Endothelial cell of umbilical vein (primary cell): ENCODE data around the gene RGS9. TPM values are rescaled to one million over a fixed set of nuclear protein-coding genes. Genes with fewer than 3 reads are reported as not detected.

ENCODE experiments used
- BruUV-seq: library from RNA; stranded (reverse); fragments of 400-500 nt; replicated peaks from 2 replicates; lab custom pipeline; 2021; lab: Mats Ljungman, UMichigan
- CTCF ChIA-PET: fragments of 300-600, 350-600 bp; sonication (Branson Sonifier 250); formaldehyde crosslinking; loops from one replicate; lab custom pipeline; 2021; ENCODE audit warnings: antibody characterized with exemption, inconsistent platforms; lab: Charles Lee
- POLR2A ChIA-PET: fragments of 300-600, 350-600 bp; sonication (Branson Sonifier 250); formaldehyde crosslinking; loops from one replicate; lab custom pipeline; 2021; ENCODE audit warnings: antibody characterized with exemption, inconsistent platforms; lab: Charles Lee
- DNase-seq: peaks from one replicate; pipeline ENCODE4 v3.0.0-alpha.2; 2011; ENCODE audit warnings: low read depth, low spot score
- FAIRE-seq: peaks from 2 replicates; lab custom pipeline; 2011; peaks lifted over from hg19 to GRCh38; lab: Jason Lieb, UNC
- H2AFZ ChIP-seq: 2 replicates; pipeline ENCODE4 v1.6.0; 2012; ENCODE audit warnings: low read depth, low read length, control low read depth, inconsistent platforms
- H3K27ac ChIP-seq: 2 replicates; pipeline ENCODE4 v1.5.1; 2011; ENCODE audit warnings: low read depth, mild to moderate bottlenecking, control low read depth, low read length, moderate library complexity; ENCODE audit not compliant: insufficient read depth
- H3K27me3 ChIP-seq, 2 experiments: 2 replicates each; pipeline versions ENCODE4 v1.6.0 to v1.6.1; 2011; ENCODE audit warnings: low read length in 2 of 2, mixed read lengths in 1 of 2; ENCODE audit not compliant: control insufficient read depth in 2 of 2, insufficient read depth in 2 of 2
- H3K36me3 ChIP-seq, 2 experiments: 2 replicates in 1 of 2; 3 replicates in 1 of 2; pipeline ENCODE4 v1.5.1; 2011; ENCODE audit warnings: low read length in 2 of 2, mild to moderate bottlenecking in 1 of 2, moderate library complexity in 1 of 2; ENCODE audit not compliant: control insufficient read depth in 2 of 2, insufficient read depth in 2 of 2; ENCODE audit errors: extremely low read depth in 1 of 2
- H3K4me1 ChIP-seq: 3 replicates; pipeline ENCODE4 v1.5.1; 2011; ENCODE audit warnings: mild to moderate bottlenecking, low read length; ENCODE audit not compliant: control insufficient read depth, insufficient read depth; ENCODE audit errors: extremely low read depth
- H3K4me2 ChIP-seq: 2 replicates; pipeline ENCODE4 v1.6.1; 2011; ENCODE audit warnings: low read length, control low read depth, mixed read lengths; ENCODE audit not compliant: insufficient read depth
- H3K4me3 ChIP-seq, 3 experiments: fragments of 200-600 bp in 1 of 3; sonication (generic), shearing (Covaris generic) in 1 of 3; replicated peaks in 1 of 3; 2 replicates each; pipeline ENCODE4 v1.5.1; 2011 to 2016; ENCODE audit warnings: control low read depth in 3 of 3, low read length in 3 of 3, mild to moderate bottlenecking in 2 of 3, inconsistent platforms in 1 of 3, low read depth in 1 of 3, moderate library complexity in 1 of 3; ENCODE audit not compliant: insufficient read depth in 1 of 3
- H3K79me2 ChIP-seq: 2 replicates; pipeline ENCODE4 v1.6.0; 2012; ENCODE audit warnings: low read length, inconsistent platforms; ENCODE audit not compliant: control insufficient read depth, insufficient read depth
- H3K9ac ChIP-seq: replicated peaks from 2 replicates; pipeline ENCODE3; 2011; ENCODE audit warnings: low read length, control low read depth; ENCODE audit not compliant: insufficient read depth; ENCODE audit errors: extremely low read depth
- H3K9me1 ChIP-seq: replicated peaks from 3 replicates; pipeline ENCODE4 v1.6.0; 2011; ENCODE audit warnings: mild to moderate bottlenecking, low read length; ENCODE audit not compliant: control insufficient read depth, insufficient read depth; ENCODE audit errors: extremely low read depth
- H3K9me3 ChIP-seq: replicated peaks from 2 replicates; pipeline ENCODE4 v1.5.1; 2012; ENCODE audit warnings: low read length, inconsistent platforms; ENCODE audit not compliant: control insufficient read depth, insufficient read depth
- H4K20me1 ChIP-seq: replicated peaks from 2 replicates; pipeline ENCODE3; 2011; ENCODE audit warnings: mild to moderate bottlenecking, low read length; ENCODE audit not compliant: control insufficient read depth, insufficient read depth; ENCODE audit errors: extremely low read depth
- CTCF ChIP-seq, 2 donors: IDR thresholded peaks; 1 replicate in 1 of 2; 2 replicates in 1 of 2; pipeline ENCODE4 v1.5.1; 2011; ENCODE audit warnings: low read length in 2 of 2, mild to moderate bottlenecking in 2 of 2, moderate library complexity in 2 of 2, control low read depth in 1 of 2, inconsistent platforms in 1 of 2, low read depth in 1 of 2; ENCODE audit not compliant: insufficient read depth in 1 of 2; ENCODE audit errors: extremely low read depth in 1 of 2
- EZH2 ChIP-seq: IDR thresholded peaks from 2 replicates; pipeline ENCODE4 v1.6.1; 2012; ENCODE audit warnings: borderline replicate concordance, low read depth, mild to moderate bottlenecking, moderate library complexity, low read length, inconsistent platforms; ENCODE audit not compliant: severe bottlenecking
- FOS ChIP-seq: IDR thresholded peaks from 2 replicates; pipeline ENCODE4 v1.6.1; 2011; ENCODE audit warnings: mild to moderate bottlenecking, low read length, moderate library complexity, borderline replicate concordance; ENCODE audit not compliant: insufficient read depth
- GATA2 ChIP-seq: IDR thresholded peaks from 2 replicates; pipeline ENCODE4 v1.7.0; 2011; ENCODE audit warnings: low read depth, mild to moderate bottlenecking, moderate library complexity, mixed read lengths, low read length; ENCODE audit not compliant: insufficient read length, insufficient read depth
- JUN ChIP-seq: IDR thresholded peaks from 2 replicates; pipeline ENCODE4 v1.6.1; 2011; ENCODE audit warnings: borderline replicate concordance, low read depth; ENCODE audit not compliant: insufficient read length, insufficient read depth
- MAX ChIP-seq: IDR thresholded peaks from 2 replicates; pipeline ENCODE4 v1.6.1; 2011; ENCODE audit not compliant: insufficient read depth, insufficient read length
- MYC ChIP-seq: IDR thresholded peaks from one replicate; pipeline ENCODE4 v1.6.1; 2011; ENCODE audit warnings: mild to moderate bottlenecking, low read depth, low read length
- POLR2A ChIP-seq: IDR thresholded peaks from 2 replicates; pipeline ENCODE4 v1.6.1; 2012; ENCODE audit warnings: low read depth, mild to moderate bottlenecking, control low read depth, low read length
- POLR2AphosphoS5 ChIP-seq: IDR thresholded peaks from 2 replicates; pipeline ENCODE4 v1.6.1; 2012; ENCODE audit warnings: low read depth, mild to moderate bottlenecking, control low read depth, low read length, moderate library complexity; ENCODE audit not compliant: insufficient read depth
- dilution Hi-C: fragments of 300-500 bp; cut with MboI; formaldehyde crosslinking; loops from one replicate; pipeline ENCODE4 v1.15.0; 2019; ENCODE audit warnings: low sequenced_read_pairs; ENCODE audit not compliant: extremely low pct_ligation_motif_present
- intact Hi-C: fragments of 100-400 bp; cut with micrococcal nuclease; formaldehyde crosslinking; loops from one replicate; pipeline ENCODE4 v1.10.0; 2022
- polyA plus RNA-seq, 4 experiments: library from polyadenylated mRNA; depleted of rRNA in 3 of 4; stranded (reverse) in 3 of 4; unstranded in 1 of 4; fragments of >200 nt; gene quantifications; 2 replicates each; pipeline versions ENCODE4 v1.2.1 to v1.2.3, GENCODE V29; 2011 to 2012; ENCODE audit warnings: missing spikeins in 1 of 4
- total RNA-seq: library from RNA; stranded (reverse); gene quantifications from 2 replicates; pipeline ENCODE4 v1.2.3, GENCODE V29; 2021

Gene RGS9
- total and polyA plus RNA-seq, 2 donors (not counting 3 experiments of a cell fraction or from before 2014, with no cell fraction given), result 0.61 to 1.4 TPM

- ChIA-PET POLR2A (no interaction called here), CTCF (interaction anchor here (1.4 kb wide), 1 partner anchor 76 kb away, joined by 5 read pairs; no protein-coding TSS in a partner anchor)
- no peaks in the 10 kb centered on the region for H3K79me2 ChIP-seq
- FAIRE-seq (no peak), DNase-seq (no peak)
- no peak overlapping the region for H3K4me2 ChIP-seq
- H2AFZ ChIP-seq, result no peak overlapping the region
- intact Hi-C loops (no loop called here), dilution Hi-C loops (no loop called here)
- H3K4me1 ChIP-seq, result peaks cover 22% of the 10 kb centered on the region
- H3K9me3 ChIP-seq, result no peaks in the 10 kb centered on the region
- H4K20me1 ChIP-seq, result no peaks in the 10 kb centered on the region
- H3K27ac ChIP-seq, result no peak overlapping the region
- H3K9ac ChIP-seq, result no peak overlapping the region
- BruUV-seq, result no TSS peak
- no peaks in the 10 kb centered on the region for H3K27me3 ChIP-seq
- TF ChIP-seq GATA2 (no peak), JUN (no peak), MYC (no peak), POLR2A (no peak), FOS (no peak), POLR2AphosphoS5 (no peak)
- H3K9me1 ChIP-seq, result no peaks in the 10 kb centered on the region
- no peak overlapping the region for H3K4me3 ChIP-seq
- H3K36me3 ChIP-seq, result no peaks in the 10 kb centered on the region
Measured at GRCh38 chr17:65176646-65177409, 39.7 kb downstream of the RGS9 start.

GRCh38 chr17:65177901-65178300, 40.7 kb downstream of the RGS9 start:
- H3K9me1 ChIP-seq, result no peaks in the 10 kb centered on the region
- POLR2A ChIA-PET, result no interaction called here
- FAIRE-seq (peak; percentile 89), DNase-seq (peak; percentile 59)
- H3K79me2 ChIP-seq, result no peaks in the 10 kb centered on the region
- no peaks in the 10 kb centered on the region for H3K27me3 ChIP-seq
- no peaks in the 10 kb centered on the region for H3K9me3 ChIP-seq
- H3K9ac ChIP-seq, result no peak overlapping the region
- H3K4me3 ChIP-seq, result no peak overlapping the region
- H3K4me1 ChIP-seq, result peaks cover 22% of the 10 kb centered on the region
- intact Hi-C loops (no loop called here), dilution Hi-C loops (no loop called here)
- H3K27ac ChIP-seq, result peak overlapping the region; percentile 11
- H3K36me3 ChIP-seq, result no peaks in the 10 kb centered on the region
- CTCF ChIA-PET, result interaction anchor here (0.9 to 1.4 kb wide), 7 partner anchors 9 to 326 kb away, joined by 3 to 13 read pairs (median 5); partner anchors contain the start of gene RGS9
- no peak overlapping the region for H2AFZ ChIP-seq
- no peak overlapping the region for H3K4me2 ChIP-seq
- H4K20me1 ChIP-seq, result no peaks in the 10 kb centered on the region
- no TSS peak for BruUV-seq
- TF ChIP-seq CTCF (IDR thresholded peaks at IDR 0.05; ENCODE audit: extremely low read depth in 1 of 2, insufficient read depth in 1 of 2, low read depth in 1 of 2, low read length in 2 of 2), result no peak
- peak; percentile 27 for TF ChIP-seq POLR2AphosphoS5
- no peak for TF ChIP-seq EZH2
- no peak for TF ChIP-seq MYC
- no peak for TF ChIP-seq MAX
- TF ChIP-seq FOS, result peak; percentile 72
- peak; percentile 21 for TF ChIP-seq GATA2
- TF ChIP-seq POLR2A, result no peak
- peak; percentile 47 for TF ChIP-seq JUN
